IMR-90 (cell line): ENCODE results near the gene CSNK2A2. TPM values are rescaled to one million over a fixed set of nuclear protein-coding genes. Genes with fewer than 3 reads are reported as not detected.

Experiments
- ATAC-seq: fragments of 200-7000 bp; cut with Tn5 transposase; 2 replicates; pipeline ENCODE4 v1.9.1; 2020; ENCODE audit warnings: low read depth, mild to moderate bottlenecking, moderate library complexity
- BruUV-seq: library from RNA; stranded (reverse); fragments of 400-500 nt; replicated peaks from 2 replicates; lab custom pipeline; 2021; lab: Mats Ljungman, UMichigan
- CTCF ChIA-PET: fragments of 300-600 bp; formaldehyde crosslinking; extraction: SDS; loops from one replicate; lab custom pipeline; 2021; ENCODE audit warnings: antibody characterized with exemption; lab: Yijun Ruan, JAX
- POLR2A ChIA-PET: fragments of 300-600 bp; sonication (Branson Sonifier 250); formaldehyde crosslinking; loops from one replicate; lab custom pipeline; 2022; ENCODE audit warnings: antibody characterized with exemption; ENCODE audit not compliant: unreplicated experiment; lab: Charles Lee
- DNase-seq: peaks from one replicate; pipeline ENCODE4 v3.0.0; 2013
- H2AFZ ChIP-seq: replicated peaks from 2 replicates; pipeline ENCODE3; 2013; ENCODE audit warnings: low read length, mild to moderate bottlenecking; ENCODE audit not compliant: poor library complexity
- H2AK5ac ChIP-seq: 2 replicates; pipeline ENCODE4 v1.6.1; 2013; ENCODE audit warnings: low read depth, low read length, inconsistent platforms
- H2AK9ac ChIP-seq: replicated peaks from 2 replicates; pipeline ENCODE3; 2013; ENCODE audit warnings: mild to moderate bottlenecking, low read depth, low read length, moderate library complexity; ENCODE audit not compliant: poor library complexity
- H2BK120ac ChIP-seq: 2 replicates; pipeline ENCODE4 v1.6.1; 2013; ENCODE audit warnings: low read depth, low read length, inconsistent platforms
- H2BK15ac ChIP-seq: 3 replicates; pipeline ENCODE4 v1.6.1; 2013; ENCODE audit warnings: low read depth, low read length, inconsistent platforms
- H2BK20ac ChIP-seq: 2 replicates; pipeline ENCODE4 v1.6.1; 2013; ENCODE audit warnings: low read depth, mild to moderate bottlenecking, inconsistent platforms, low read length, moderate library complexity
- H2BK5ac ChIP-seq: 2 replicates; pipeline ENCODE4 v1.6.1; 2013; ENCODE audit warnings: mild to moderate bottlenecking, low read depth, low read length, inconsistent platforms; ENCODE audit not compliant: poor library complexity, severe bottlenecking
- H3K14ac ChIP-seq: replicated peaks from 2 replicates; pipeline ENCODE4 v1.6.1; 2013; ENCODE audit warnings: low read depth, low read length, inconsistent platforms
- H3K18ac ChIP-seq: 2 replicates; pipeline ENCODE4 v1.6.1; 2013; ENCODE audit warnings: low read depth, low read length, control low read depth
- H3K23ac ChIP-seq: 2 replicates; pipeline ENCODE4 v1.6.1; 2013; ENCODE audit warnings: low read depth, low read length, inconsistent platforms
- H3K27ac ChIP-seq: 2 replicates; pipeline ENCODE4 v1.5.1; 2013; ENCODE audit warnings: mild to moderate bottlenecking, control low read depth, low read length; ENCODE audit not compliant: insufficient read depth
- H3K27me3 ChIP-seq: 2 replicates; pipeline ENCODE4 v1.6.1; 2013; ENCODE audit warnings: low read length; ENCODE audit not compliant: control insufficient read depth, insufficient read depth
- H3K36me3 ChIP-seq: 2 replicates; pipeline ENCODE4 v1.6.1; 2013; ENCODE audit warnings: low read length, mixed read lengths; ENCODE audit not compliant: control insufficient read depth, insufficient read depth
- H3K4ac ChIP-seq: 2 replicates; pipeline ENCODE4 v1.6.1; 2013; ENCODE audit warnings: low read depth, low read length, inconsistent platforms
- H3K4me1 ChIP-seq: 2 replicates; pipeline ENCODE4 v1.6.1; 2013; ENCODE audit warnings: low read length, mixed read lengths; ENCODE audit not compliant: control insufficient read depth, insufficient read depth
- H3K4me2 ChIP-seq: 2 replicates; pipeline ENCODE4 v1.6.1; 2013; ENCODE audit warnings: low read depth, mild to moderate bottlenecking, control low read depth, low read length, moderate library complexity
- H3K4me3 ChIP-seq: 2 replicates; pipeline ENCODE4 v1.5.1; 2013; ENCODE audit warnings: low read depth, mild to moderate bottlenecking, control low read depth, low read length, moderate library complexity; ENCODE audit not compliant: insufficient read depth
- H3K56ac ChIP-seq: 2 replicates; pipeline ENCODE4 v1.6.1; 2013; ENCODE audit warnings: low read length, inconsistent platforms; ENCODE audit not compliant: insufficient read depth; ENCODE audit errors: extremely low read depth
- H3K79me1 ChIP-seq, 2 experiments: 2 replicates each; pipeline ENCODE4 v1.6.1; 2013; ENCODE audit warnings: low read length in 2 of 2, inconsistent platforms in 1 of 2, low read depth in 1 of 2
- H3K9ac ChIP-seq: 2 replicates; pipeline ENCODE4 v1.6.1; 2013; ENCODE audit warnings: low read depth, low read length, control low read depth
- H3K9me1 ChIP-seq: 2 replicates; pipeline ENCODE4 v1.6.1; 2013; ENCODE audit warnings: low read length, inconsistent platforms; ENCODE audit not compliant: insufficient read depth
- H3K9me3 ChIP-seq: 2 replicates; pipeline ENCODE4 v1.6.1; 2013; ENCODE audit warnings: low read length; ENCODE audit not compliant: control insufficient read depth, insufficient read depth
- H4K20me1 ChIP-seq: 2 replicates; pipeline ENCODE4 v1.6.1; 2013; ENCODE audit warnings: low read length, inconsistent platforms; ENCODE audit not compliant: insufficient read depth
- H4K5ac ChIP-seq: 2 replicates; pipeline ENCODE4 v1.6.1; 2013; ENCODE audit warnings: mild to moderate bottlenecking, low read depth, low read length, control low read depth
- H4K8ac ChIP-seq, 2 experiments: 2 replicates each; pipeline ENCODE4 v1.6.1; 2013; ENCODE audit warnings: low read depth in 2 of 2, low read length in 2 of 2, control low read depth in 1 of 2, inconsistent platforms in 1 of 2
- H4K91ac ChIP-seq: 2 replicates; pipeline ENCODE4 v1.6.1; 2013; ENCODE audit warnings: low read depth, low read length, inconsistent platforms; ENCODE audit not compliant: insufficient read depth
- BHLHE40 ChIP-seq: fragments of 150-350 bp; IDR thresholded peaks from 2 replicates; pipeline ENCODE4 v1.6.1; 2016; ENCODE audit warnings: mild to moderate bottlenecking, low read depth, low read length
- ELK1 ChIP-seq: fragments of 150-350 bp; IDR thresholded peaks from 2 replicates; pipeline ENCODE4 v1.6.1; 2016; ENCODE audit warnings: low read depth, mild to moderate bottlenecking, low read length, moderate library complexity, borderline replicate concordance
- FOS ChIP-seq: fragments of 150-350 bp; IDR thresholded peaks from 2 replicates; pipeline ENCODE4 v1.6.1; 2016; ENCODE audit warnings: low read depth, low read length
- MAFK ChIP-seq: IDR thresholded peaks from 2 replicates; pipeline ENCODE4 v1.6.1; 2012; ENCODE audit warnings: low read depth, low read length, improper control_type of control experiment
- MAZ ChIP-seq: IDR thresholded peaks from 2 replicates; pipeline ENCODE4 v1.6.1; 2012; ENCODE audit warnings: low read depth, mild to moderate bottlenecking, low read length, improper control_type of control experiment, moderate library complexity, borderline replicate concordance
- NFE2L2 ChIP-seq: fragments of 150-350 bp; IDR thresholded peaks from 2 replicates; pipeline ENCODE4 v1.6.1; 2016; ENCODE audit warnings: low read depth, mild to moderate bottlenecking, low read length
- POLR2A ChIP-seq: IDR thresholded peaks from 2 replicates; pipeline ENCODE4 v1.6.1; 2012; ENCODE audit warnings: mild to moderate bottlenecking, low read depth, low read length
- RCOR1 ChIP-seq: IDR thresholded peaks from 2 replicates; pipeline ENCODE4 v1.6.1; 2012; ENCODE audit warnings: mild to moderate bottlenecking, low read length, improper control_type of control experiment; ENCODE audit not compliant: insufficient replicate concordance
- RFX5 ChIP-seq: IDR thresholded peaks from 2 replicates; pipeline ENCODE4 v1.8.0; 2012; ENCODE audit warnings: low read depth, mild to moderate bottlenecking, low read length, moderate library complexity
- USF2 ChIP-seq: fragments of 150-350 bp; IDR thresholded peaks from 2 replicates; pipeline ENCODE4 v1.6.1; 2017; ENCODE audit warnings: mild to moderate bottlenecking, antibody characterized with exemption, low read length, low read depth
- WGBS, 2 experiments: methylation state at CpG; one replicate each; pipeline versions ENCODE4 v1.1.5 to v1.1.7; 2013; ENCODE audit warnings: missing lambda C conversion rate in 2 of 2; ENCODE audit not compliant: insufficient read length in 1 of 2; ENCODE audit errors: extremely low coverage in 2 of 2; 5-methylcytosine and 5-hydroxymethylcytosine counted together
- dilution Hi-C: fragments of 300-500 bp; cut with HindIII; formaldehyde crosslinking; loops from one replicate; pipeline ENCODE4 v1.14.3; 2018; ENCODE audit warnings: low sequenced_read_pairs; ENCODE audit not compliant: unreplicated experiment
- in situ Hi-C: fragments of 300-500 bp; cut with MboI; formaldehyde crosslinking; loops from 3 replicates; pipeline ENCODE4 v1.14.3; 2019; ENCODE audit warnings: low sequenced_read_pairs, inconsistent platforms, mixed read lengths
- intact Hi-C: fragments of 100-400 bp; cut with micrococcal nuclease; formaldehyde crosslinking; loops from 2 replicates; pipeline ENCODE4 v1.10.0; 2022
- polyA plus RNA-seq, 3 experiments: library from polyadenylated mRNA; depleted of rRNA; stranded (reverse); fragments of >200 nt; gene quantifications; 2 replicates each; pipeline ENCODE4 v1.2.3, GENCODE V29; 2012; ENCODE audit warnings: low replicate concordance in 1 of 3
- total RNA-seq: library from RNA; depleted of rRNA; stranded (reverse); fragments of >200 nt; gene quantifications from 2 replicates; pipeline ENCODE4 v1.2.3, GENCODE V29; 2012
- TF ChIP-seq, protein P1 (sequence below): conservative IDR thresholded peaks from 2 replicates; pipeline ENCODE4 v1.5.1; 2012; ENCODE audit warnings: mild to moderate bottlenecking, low read depth, low read length, improper control_type of control experiment

CSNK2A2 gene
- total and polyA plus RNA-seq, 2 of the 4 experiments (the other 2 are of a cell fraction): 15.6 to 27.5 TPM

DNA sequence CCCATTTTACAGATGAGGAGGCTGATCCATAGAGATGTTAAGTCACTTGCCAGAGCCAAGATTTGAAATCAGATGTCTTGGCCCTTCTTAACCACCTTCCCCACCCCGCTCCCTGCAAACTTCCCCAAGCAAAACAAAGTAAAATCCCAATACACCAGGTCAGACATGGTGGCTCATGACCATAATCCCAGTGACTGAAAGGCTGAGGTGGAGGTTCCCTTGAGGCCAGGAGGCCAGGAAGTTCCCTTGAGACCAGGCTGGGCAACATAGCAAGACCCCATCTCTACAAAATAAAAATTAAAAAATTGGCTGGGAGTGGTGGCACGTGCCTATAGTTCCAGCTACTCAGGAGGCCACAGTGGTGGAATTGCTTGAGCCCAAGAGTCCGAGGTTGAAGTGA, 28.9 kb upstream of the CSNK2A2 start:
- H4K5ac ChIP-seq: no peak overlapping the region
- no peak overlapping the region for H3K4ac ChIP-seq
- no peak overlapping the region for H2AK5ac ChIP-seq
- no peak overlapping the region for H3K4me3 ChIP-seq
- H2AFZ ChIP-seq: no peak overlapping the region
- ChIA-PET POLR2A (no interaction called here), CTCF (interaction anchor here (0.6 kb wide), 1 partner anchor 8 kb away, joined by 3 read pairs; no protein-coding TSS in a partner anchor)
- H2BK15ac ChIP-seq: no peak overlapping the region
- no peak overlapping the region for H3K14ac ChIP-seq
- H3K9me3 ChIP-seq: no peaks in the 10 kb centered on the region
- no peak overlapping the region for H3K23ac ChIP-seq
- no peak overlapping the region for H3K27ac ChIP-seq
- TF ChIP-seq RFX5: no peak
- TF ChIP-seq, protein P1, sequence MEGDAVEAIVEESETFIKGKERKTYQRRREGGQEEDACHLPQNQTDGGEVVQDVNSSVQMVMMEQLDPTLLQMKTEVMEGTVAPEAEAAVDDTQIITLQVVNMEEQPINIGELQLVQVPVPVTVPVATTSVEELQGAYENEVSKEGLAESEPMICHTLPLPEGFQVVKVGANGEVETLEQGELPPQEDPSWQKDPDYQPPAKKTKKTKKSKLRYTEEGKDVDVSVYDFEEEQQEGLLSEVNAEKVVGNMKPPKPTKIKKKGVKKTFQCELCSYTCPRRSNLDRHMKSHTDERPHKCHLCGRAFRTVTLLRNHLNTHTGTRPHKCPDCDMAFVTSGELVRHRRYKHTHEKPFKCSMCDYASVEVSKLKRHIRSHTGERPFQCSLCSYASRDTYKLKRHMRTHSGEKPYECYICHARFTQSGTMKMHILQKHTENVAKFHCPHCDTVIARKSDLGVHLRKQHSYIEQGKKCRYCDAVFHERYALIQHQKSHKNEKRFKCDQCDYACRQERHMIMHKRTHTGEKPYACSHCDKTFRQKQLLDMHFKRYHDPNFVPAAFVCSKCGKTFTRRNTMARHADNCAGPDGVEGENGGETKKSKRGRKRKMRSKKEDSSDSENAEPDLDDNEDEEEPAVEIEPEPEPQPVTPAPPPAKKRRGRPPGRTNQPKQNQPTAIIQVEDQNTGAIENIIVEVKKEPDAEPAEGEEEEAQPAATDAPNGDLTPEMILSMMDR: no peak
- TF ChIP-seq BHLHE40: no peak
- no peak for TF ChIP-seq NFE2L2
- no peak for TF ChIP-seq MAFK
- TF ChIP-seq MAZ: no peak
- TF ChIP-seq FOS: no peak
- no peak for TF ChIP-seq POLR2A
- TF ChIP-seq RCOR1: no peak
- no peak for TF ChIP-seq ELK1
- TF ChIP-seq USF2: no peak
- no peaks in the 10 kb centered on the region for H3K9me1 ChIP-seq
- H3K18ac ChIP-seq: no peak overlapping the region
- intact Hi-C loops (no loop called here), in situ Hi-C loops (no loop called here), dilution Hi-C loops (no loop called here)
- WGBS, 2 experiments: no CpG with 5 or more reads among the region's 3 CpGs
- no peak overlapping the region for H2BK20ac ChIP-seq
- peaks cover 8% of the 10 kb centered on the region for H3K27me3 ChIP-seq
- H4K91ac ChIP-seq: no peak overlapping the region
- H2BK120ac ChIP-seq: no peak overlapping the region
- no peak overlapping the region for H2BK5ac ChIP-seq
- ATAC-seq: no peak
- H4K20me1 ChIP-seq: no peaks in the 10 kb centered on the region
- no peaks in the 10 kb centered on the region for H3K36me3 ChIP-seq
- no TSS peak for BruUV-seq
- H3K9ac ChIP-seq: no peak overlapping the region
- no peak overlapping the region for H3K4me2 ChIP-seq
- no peak overlapping the region for H2AK9ac ChIP-seq
- no peaks in the 10 kb centered on the region for H3K79me1 ChIP-seq
- H4K8ac ChIP-seq: no peak overlapping the region
- no peak for DNase-seq
- no peak overlapping the region for H3K56ac ChIP-seq
- H3K4me1 ChIP-seq: no peaks in the 10 kb centered on the region
